HG03060 (cell line): Measurements from ENCODE around the gene ITGA7.

Experiments used
- ATAC-seq: cut with Tn5 transposase; IDR thresholded peaks from one replicate; pipeline ENCODE4 v1.9.1; 2021; ENCODE audit warnings: low read depth, moderate number of reproducible peaks; ENCODE audit not compliant: unreplicated experiment

Gene ITGA7

DNA sequence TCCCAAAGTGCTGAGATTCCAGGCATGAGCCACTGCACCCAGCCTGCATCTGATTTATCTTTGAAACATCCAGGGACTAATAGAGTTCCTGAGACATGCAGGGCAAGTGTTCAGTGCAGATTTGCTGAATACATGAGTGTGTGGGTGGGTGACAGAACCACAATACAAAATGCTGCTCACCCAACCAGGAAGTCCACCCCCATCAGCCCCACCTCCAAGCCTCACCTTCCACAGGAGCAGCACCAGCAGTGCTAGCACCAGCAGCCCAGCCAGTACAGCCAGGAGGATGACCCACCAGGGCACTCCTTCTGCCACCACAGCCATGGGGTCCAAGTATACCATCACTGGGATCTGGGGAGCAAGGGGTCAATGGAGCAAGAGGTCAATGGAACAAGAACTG lies 20.0 kb downstream of the ITGA7 start:
- ATAC-seq: no peak

DNA sequence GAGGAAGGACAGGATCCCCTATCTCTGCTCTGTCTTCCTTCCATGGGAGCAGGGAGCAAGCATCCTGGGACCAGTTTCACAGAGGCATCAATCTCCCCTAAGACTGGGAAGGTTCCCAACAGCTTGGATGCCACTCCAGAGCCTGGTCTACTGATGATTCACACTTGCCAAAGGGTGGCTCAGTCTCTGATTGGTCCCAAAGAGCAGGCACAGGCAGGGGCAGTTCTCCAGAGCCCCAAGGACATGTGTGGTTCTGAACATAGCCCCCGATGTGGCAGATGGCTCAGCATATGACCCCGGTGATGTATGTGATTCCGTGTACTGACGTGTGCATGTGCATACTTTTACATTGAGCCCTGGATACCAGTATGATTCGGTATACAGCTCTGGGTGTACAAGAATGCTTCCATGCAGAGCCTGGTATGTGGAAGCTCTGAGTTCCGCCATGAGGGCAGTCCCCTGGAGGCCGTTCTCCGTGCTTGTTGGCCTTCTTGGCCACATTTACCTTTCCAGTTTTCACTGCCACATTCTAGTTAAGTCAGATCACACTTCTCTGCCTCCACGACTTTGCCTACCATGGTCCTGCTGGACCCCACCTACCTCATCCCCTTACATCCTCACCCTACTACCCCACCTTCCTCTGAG lies 21.2 kb downstream of the ITGA7 start:
- ATAC-seq: no peak

DNA sequence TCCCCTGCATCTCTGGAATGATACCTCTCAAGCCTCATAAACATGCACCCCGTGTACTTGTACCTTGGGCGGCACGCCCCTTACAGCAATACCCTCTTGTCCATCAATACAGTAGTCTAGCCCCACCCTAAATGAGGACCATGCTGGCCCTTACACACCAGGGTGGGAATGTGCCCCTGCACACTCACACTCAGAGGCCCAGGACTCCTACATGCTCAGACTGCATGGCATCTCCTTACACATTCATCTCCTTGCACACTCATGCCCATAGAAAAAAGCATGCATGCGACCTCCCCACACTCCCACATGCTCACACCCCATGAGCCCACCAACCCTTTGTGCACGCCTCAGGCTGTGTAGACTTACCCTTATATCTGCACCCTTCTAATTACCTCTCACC lies 22.0 kb downstream of the ITGA7 start:
- ATAC-seq: no peak

DNA sequence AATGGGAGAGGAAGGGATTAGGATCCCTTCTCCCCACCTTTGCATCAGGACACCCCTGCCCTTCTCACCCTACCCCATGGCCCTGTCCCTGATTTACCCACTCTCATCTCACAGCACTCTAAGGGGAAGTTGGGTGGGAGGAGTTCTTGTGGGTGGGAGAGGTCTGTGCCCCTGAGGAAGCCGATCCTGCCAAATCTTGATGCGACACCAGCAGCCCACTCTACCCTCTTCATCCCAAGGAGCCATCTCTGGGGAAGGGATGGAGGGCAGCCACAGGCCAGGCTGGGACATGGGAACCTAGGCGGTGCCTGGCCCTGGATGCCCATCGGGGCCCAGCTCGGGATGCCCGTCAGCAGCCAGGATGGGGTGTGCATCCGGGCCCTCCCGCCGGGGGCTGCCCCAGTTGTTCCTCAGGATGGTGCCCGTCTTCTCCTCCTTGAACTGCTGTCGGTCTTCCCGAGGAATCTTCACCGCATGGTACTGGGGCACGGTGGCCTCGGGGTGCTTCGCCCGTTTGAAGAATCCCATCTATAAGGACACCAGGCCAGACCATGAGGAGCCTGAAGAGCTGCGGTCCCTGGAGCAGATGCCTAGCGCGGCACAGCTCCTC lies 22.8 kb downstream of the ITGA7 start:
- ATAC-seq: no peak

DNA sequence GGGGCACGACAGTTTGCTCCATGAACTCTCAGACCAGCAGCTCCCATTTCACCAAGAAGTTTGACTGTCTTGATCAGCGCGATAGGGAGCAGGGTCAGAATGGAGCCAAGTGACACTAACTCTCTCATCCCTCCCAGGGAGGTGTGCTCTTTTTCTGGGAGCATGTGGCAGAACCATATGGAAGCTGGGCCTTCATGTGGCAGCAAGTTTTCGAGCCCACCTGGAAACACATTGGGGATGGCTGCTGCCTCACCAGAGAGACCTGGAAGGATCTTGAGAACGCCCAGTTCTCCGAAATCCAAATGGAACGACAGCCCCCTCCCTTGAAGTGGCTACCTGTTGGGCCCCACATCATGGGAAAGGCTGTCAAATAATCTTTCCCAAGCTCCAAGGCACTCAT lies 24.0 kb downstream of the ITGA7 start:
- no peak for ATAC-seq

DNA sequence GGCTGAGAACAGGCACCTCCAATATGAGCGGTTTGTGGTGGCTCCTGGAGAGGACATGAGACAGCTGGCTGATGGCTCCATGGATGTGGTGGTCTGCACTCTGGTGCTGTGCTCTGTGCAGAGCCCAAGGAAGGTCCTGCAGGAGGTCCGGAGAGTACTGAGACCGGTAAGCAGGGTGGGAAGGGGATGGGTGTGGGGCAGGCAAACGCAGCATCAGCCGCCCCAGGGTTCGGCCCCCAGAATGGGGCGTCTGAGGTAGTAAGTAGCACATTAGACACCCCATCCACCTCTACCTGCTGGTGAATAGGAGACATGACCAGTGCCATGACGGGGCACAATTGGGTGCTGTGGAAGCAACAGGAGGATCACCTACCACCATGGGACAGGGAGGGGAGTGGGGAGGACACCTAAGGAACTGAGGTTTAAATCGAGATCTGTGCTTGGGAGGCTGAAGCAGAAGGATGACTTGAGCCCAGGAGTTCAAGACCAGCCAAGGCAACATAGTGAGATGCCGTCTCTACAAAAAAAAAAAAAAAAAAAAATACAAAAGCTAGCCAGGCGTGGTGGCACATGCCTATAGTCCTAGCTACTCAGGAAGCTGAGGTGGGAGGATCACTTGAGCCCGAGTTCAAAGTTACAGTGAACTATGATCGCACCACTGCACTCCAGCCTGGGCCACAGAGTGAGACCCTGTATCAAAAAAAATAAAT lies 25.5 kb downstream of the ITGA7 start:
- no peak for ATAC-seq

DNA sequence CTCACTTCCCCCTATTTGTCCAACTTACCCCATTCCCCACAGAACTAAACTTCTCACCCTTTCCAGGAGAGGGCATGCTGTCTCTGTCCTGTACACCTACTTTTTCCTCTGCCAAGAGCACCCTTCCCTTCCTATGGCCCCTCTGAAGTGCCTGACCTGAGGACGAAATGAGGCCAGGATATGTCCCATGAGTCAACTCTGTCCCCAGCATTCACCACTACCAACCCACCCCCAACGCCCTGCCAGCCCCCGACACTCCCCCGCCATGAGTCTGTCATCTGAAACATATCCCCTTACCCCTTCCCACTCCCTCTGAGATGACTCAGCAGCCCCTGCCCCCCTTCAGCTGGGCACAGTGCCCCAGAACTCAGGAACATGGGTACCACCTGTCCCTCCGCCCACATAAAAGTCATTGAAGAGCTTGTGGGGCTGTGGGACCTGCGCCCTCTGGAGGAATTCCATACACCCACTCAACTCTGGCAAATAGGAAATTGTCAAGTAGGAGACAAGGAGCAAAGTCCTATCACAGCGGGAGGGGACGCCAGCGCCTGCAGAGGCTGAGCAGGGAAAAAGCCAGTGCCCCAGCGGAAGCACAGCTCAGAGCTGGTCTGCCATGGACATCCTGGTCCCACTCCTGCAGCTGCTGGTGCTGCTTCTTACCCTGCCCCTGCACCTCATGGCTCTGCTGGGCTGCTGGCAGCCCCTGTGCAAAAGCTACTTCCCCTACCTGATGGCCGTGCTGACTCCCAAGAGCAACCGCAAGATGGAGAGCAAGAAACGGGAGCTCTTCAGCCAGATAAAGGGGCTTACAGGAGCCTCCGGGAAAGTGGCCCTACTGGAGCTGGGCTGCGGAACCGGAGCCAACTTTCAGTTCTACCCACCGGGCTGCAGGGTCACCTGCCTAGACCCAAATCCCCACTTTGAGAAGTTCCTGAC lies 26.3 kb downstream of the ITGA7 start:
- no peak for ATAC-seq

DNA sequence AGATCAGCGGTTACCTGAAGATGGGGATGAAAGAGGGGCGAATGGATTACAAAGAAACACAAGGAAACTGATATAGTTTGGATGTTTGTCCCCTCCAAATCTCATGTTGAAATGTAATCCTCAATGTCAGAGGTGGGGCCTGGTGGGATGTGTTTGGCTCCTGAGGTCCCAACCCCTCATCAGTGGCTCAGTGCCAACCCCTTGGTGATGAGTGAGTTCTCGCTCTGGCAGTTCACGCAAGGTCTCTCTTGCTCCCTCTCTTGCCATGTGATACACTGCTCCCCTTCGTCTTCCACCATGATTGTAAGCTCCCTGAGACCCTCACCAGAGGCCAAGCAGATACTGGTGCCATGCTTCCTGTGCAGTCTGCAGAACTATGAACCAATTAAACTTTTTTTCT lies 28.0 kb downstream of the ITGA7 start:
- no peak for ATAC-seq

DNA sequence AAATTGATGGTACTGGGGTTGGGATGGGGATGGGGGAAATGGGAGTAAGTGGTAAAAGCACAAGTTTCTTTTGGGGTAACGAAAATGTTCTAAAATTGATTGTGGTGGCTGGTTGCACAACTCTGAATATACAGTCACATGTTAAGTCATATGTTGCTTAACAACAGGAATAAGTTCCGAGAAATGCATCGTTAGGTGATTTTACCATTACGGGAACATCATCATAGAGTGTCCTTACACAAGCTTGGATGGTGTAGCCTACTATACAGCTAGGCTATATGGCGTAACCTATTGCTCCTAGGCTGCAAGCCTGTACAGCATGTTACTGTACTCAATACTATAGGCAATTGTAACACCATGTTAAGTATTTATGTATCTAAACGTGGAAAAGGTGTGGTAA lies 31.0 kb downstream of the ITGA7 start:
- ATAC-seq: no peak

DNA sequence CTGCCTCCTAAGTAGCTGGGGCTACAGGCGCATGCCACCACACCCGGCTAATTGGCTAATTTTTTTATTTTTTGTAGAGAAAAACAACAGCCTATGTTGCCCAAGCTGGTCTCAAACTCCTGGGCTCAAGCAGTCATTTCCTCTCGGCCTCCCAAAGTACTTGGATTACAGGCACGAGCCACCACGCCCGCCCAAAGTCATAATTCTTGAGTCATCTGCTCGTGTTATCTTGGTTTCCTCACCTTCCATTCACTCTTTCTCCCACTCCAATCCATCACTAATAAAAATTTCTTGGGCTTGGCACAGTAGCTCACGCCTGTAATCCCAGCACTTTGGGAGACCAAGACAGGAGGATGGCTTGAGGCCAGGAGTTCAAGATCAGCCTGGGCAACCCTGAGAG lies 32.0 kb downstream of the ITGA7 start:
- ATAC-seq: no peak

DNA sequence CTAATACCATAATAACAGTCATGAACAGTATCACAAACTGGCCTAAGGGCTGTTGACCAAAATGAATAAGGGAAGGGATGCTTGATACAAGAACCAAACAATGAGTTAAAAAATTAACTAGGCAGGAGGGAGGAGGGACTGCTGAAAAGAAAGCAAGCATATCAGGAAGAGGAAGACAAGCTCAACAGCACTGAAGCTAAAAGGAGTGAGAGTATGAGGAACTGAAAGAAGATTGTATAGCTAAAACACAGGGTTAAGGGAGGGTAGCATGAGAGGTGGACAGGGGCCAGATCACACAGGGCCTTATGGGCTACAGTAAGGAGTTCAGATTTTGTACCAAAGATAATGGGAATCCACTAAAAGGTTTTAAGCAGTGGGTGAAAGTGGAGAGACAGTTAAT lies 34.1 kb downstream of the ITGA7 start:
- ATAC-seq: peak; percentile 98

DNA sequence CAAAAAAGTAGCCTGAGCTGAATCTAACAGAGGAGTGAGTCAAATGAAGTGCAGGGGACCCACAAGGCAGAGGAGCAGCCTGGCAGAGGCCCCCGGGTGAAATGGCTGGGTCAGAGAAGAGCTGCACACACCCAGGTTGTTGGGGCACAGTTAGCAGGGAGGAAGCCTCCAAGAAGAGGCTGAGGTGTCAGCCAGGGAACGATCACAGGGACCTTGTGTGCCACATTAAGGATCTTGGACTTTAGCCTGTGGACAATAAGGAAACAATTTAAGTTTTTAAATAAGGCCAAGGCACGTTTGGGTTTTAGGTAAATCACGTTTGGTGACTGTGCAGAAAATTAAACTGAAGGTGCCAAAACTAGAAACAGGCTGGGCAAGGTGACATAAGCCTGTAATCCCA lies 36.0 kb downstream of the ITGA7 start:
- no peak for ATAC-seq

DNA sequence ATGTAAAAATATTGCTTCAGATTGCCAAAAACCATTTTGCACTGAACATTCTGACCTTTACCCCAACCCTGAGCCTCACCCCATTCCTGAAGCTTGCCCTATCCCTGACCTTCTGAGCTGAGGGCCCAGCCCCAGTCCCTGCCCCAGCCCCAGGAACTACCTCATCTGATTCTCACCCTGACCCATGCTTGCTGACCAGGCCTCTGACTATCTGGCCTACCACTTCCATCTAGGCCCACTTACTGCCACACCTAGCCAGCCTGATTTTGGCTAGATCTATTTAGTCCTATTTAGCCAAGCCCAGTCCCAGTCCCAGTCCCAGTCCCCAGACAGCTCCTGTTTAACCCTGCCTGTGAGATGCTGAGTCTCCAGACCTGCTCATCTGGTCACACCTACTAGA lies 37.4 kb downstream of the ITGA7 start:
- no peak for ATAC-seq

DNA sequence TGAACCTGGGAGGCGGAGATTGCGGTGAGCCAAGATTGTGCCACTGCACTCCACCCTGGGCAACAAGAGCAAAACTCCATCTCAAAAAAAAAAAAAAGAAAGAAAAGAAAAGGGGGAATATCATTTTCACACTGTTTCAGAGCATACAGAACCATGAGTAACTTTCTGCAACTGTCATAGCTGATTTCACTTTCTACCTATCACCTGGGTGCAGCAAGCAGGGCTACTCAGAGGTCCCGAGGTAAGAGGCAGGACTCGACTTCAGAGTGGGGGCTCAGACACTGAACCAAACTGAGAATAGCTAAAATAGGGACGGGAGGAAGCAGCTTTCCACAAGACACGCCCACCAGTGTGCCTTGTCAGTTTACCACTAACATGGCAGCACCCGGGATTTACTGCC lies 41.2 kb downstream of the ITGA7 start:
- ATAC-seq: no peak

DNA sequence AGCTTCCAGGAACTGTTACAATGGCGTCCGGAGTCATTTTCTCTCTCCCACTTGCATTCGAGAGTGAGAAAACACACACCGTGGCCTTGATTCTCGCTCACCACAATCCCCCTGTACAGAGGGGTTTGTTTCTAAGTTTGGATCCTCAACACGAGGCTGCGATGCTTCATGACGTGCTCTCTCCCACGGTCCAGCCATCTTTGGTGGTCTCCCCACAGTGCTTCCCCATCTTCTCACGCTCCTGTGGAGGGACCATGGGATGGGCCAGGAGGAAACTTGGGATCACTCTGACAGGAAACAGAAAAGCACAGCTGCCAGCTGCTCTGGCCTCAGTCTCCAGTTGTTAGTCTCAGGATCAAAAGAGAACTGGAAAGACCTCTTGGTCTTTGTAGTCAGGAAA lies 42.9 kb downstream of the ITGA7 start:
- no peak for ATAC-seq

DNA sequence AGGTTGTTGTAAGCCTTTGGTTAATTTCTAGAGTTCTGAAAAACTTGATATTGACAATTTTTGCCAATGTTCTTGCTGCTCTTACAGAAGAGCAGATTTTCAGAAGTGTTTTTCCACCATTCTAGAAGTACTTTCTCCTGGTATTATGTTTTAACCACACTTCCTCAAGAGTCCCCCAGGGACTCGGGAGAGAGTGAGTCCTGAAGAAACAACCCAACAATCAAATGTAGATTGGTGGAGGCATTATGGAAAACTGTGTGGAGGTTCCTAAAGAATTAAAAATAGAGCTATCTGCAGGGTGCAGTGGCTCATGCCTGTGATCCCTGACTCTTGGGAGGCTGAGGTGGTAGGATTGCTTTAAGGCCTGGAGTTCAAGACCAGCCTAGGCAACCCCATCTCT lies 44.3 kb downstream of the ITGA7 start:
- ATAC-seq: no peak

DNA sequence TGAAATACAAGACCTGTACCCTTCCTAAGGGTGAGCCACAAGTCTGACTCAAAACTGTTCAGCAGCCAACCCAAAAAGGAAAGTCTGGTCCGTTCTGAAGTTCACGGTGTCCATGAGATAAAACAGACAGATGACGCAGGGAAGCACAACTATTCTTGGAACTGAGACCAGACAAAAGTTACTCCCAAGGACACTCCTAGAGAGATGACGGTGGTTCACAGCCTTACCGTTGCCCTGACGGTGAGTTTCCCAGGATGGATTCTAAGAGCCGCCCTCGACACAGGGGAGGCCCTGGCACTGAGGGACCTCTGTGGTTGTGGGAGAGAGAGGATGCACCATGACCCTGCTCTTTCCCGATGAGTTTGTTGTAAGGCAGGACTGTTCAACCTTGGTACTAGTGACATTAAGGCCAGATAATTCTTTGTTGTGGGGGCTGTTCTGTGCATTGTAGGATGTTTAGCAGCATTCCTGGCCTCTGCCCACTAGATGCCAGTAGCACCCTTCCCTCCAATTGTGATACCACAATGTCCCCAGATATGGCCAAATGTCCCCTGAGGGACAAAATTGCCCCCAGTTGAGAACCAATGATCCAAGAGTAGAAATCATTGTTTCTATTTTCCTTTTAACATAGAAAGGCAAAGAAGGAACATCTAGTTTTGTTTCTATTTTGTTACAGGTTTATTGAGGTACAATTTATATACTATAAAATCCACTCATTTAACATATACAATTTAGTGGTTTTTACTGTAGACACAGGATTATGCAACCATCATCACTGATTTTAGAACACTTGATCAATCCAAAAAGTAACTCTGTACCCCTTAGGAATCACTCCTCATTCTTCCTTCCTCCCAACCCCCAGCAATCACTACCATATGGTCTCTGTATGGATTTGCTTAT lies 48.0 kb downstream of the ITGA7 start:
- ATAC-seq: no peak

DNA sequence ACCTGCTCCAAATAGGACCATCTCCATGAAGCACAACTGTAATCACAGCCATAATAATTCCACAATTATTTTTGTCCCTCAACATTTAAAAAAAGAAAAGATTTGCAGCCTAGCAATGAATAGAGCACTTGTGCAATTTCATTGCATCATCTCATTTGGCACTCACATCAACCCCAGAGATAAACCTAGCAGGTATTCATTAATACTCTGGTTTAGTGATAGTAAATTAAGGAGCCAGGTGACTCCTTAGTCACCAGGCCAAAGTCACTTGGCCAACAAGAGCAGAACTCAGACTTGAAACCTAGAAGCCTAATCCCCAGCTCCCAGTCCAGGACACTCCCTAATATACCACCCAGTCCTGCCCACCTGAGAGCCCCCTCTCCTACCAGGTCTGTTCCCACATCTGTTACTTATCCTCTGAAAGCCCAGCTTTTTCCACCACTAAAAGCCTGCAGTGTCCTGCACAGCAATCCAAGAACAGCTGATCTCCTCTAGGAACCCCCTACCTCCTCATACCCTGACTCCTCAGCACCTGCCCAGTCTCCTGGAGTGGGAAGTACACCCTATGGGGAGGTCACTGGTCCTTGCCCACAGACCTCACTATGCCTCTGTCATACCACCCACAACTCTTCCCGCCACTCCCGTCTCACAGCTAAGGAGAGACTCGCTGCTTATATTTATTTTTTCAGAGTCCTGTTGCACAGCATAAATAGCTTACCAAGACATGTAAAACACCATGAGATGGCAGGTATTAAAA lies 48.9 kb downstream of the ITGA7 start:
- no peak for ATAC-seq

DNA sequence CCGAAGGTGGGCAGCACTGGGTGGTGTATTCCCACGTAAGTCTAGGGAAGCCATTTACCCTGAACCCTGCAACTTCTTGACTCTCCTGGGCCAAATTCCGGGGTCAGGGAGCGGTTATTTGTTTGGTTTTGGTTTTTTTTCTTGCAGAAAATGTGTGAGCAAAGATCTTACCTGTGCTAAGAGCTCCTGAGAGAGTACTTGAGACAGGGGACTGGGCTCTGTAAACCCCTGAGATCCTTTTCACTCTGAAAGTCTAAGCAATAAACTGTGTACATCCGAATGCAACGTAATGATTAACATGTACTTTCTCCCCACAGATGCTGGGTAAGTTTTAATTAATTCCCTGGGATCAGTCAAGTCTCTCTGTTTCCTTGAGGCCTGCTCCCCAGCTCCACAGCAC lies 49.5 kb downstream of the ITGA7 start:
- ATAC-seq: no peak
